SIG-M5 treated with dmso at 0.1 percent for 504 hours (cell line): ENCODE measurements around the gene MSRB1.
"Not testable (repeated sequence)": the region's sequence is repeated elsewhere in the genome, so short reads cannot be mapped to it uniquely, and the experiment has no call there.

Experiments used
- DNase-seq: peaks from one replicate; lab custom pipeline; 2025; ENCODE audit not compliant: unreplicated experiment; lab: John Stamatoyannopoulos, UW

MSRB1 gene

DNA sequence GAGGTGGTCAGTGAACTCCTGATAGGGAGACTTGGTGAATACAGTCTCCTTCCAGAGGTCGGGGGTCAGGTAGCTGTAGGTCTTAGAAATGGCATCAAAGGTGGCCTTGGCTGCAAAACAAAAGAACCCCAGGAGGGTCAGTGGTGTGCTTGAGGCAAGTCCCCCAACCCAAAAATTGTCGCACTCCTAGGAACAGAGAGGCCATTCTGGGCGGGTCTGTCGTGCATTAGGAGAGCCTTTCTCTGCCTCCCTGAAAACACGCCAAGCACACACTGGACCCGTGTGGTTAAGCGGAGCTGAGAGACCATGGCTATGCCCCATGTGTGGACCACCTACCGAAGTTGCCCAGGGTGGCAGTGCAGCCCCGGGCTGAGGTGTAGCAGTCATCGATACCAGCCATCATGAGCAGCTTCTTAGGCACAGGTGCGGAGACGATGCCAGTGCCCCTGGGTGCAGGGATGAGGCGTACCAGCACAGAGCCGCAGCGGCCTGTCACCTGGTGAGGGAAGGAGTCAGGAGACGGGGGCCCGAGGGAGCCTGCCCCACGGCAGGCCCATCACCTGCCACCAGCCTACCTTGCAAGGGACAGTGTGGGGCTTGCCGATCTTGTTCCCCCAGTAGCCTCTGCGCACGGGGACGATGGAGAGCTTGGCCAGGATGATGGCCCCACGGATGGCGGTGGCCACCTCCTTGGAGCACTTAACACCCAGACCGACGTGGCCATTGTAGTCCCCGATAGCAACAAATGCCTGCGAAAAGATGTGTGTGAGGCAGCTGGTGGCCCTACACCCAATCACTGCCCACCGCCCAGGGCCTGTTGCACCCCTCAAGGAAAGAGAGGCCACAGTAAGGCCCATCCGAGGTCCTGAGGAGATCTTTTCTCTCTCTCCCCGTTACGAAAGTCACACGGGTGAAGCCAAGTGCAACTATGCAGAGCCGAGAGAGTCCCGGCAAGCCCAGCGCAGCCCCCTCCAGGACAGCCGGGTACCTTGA lies 19.5 kb upstream of the MSRB1 start:
- not testable (repeated sequence) for DNase-seq

DNA sequence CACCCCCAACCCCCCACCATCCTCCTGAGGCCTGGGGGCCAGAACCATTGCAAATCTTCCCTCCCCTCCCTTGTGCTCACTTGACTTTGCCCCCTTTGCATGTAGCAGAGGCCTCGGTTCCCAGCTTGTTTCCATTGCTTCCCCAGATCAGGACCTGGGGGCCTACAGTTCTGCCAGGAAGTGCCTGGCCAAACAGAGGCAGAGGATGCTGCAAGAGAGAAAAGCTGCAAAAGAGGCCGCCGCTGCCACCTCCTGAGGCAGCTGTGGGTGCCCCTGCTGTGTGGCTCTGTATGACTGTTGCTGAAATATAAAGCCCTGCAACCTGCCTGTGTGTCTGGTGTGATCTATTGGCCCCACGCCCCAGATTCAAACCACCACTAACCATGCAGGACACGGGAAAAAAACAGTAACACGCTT lies 18.7 kb upstream of the MSRB1 start:
- DNase-seq, result peak; percentile 63

DNA sequence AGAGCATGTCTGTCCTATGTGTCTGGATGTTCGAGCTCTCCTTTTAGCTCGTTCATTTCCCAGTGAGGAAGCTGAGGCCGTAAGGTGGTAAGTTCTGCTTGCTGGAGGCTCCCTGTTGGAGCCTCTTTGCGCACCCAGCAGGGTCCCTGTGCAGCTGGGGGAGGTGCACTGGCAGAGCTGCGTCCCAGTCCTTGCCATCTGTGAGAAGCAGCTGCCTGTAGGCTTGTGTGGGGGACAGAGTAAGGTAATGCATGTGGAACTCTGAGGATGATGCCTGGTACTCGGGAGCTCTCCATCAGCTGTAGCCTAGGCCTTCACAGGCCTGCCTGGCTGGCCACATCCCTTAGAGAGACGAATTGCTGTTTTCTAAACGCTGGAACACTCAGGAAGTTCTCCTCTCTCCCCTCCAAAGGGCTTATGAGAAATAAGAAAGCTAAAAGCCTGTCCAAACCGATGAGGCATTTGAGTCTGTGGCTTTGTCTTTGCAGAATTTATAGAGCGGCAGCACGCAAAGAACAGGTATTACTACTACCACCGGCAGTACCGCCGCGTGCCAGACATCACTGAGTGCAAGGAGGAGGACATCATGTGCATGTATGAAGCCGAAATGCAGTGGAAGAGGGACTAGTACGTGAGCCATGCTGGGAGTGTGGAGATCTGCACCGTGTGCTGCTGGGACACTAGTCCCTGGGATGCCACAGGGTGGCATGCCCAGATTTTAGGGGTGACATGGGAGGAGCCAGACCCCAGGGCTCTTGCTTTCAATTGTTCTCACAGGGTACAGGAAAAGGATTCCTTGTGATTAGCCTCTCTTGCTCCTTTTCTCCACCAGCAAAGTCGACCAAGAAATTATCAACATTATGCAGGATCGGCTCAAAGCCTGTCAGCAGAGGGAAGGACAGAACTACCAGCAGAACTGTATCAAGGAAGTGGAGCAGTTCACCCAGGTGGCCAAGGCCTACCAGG lies 17.9 kb upstream of the MSRB1 start:
- peak; percentile 77 for DNase-seq

DNA sequence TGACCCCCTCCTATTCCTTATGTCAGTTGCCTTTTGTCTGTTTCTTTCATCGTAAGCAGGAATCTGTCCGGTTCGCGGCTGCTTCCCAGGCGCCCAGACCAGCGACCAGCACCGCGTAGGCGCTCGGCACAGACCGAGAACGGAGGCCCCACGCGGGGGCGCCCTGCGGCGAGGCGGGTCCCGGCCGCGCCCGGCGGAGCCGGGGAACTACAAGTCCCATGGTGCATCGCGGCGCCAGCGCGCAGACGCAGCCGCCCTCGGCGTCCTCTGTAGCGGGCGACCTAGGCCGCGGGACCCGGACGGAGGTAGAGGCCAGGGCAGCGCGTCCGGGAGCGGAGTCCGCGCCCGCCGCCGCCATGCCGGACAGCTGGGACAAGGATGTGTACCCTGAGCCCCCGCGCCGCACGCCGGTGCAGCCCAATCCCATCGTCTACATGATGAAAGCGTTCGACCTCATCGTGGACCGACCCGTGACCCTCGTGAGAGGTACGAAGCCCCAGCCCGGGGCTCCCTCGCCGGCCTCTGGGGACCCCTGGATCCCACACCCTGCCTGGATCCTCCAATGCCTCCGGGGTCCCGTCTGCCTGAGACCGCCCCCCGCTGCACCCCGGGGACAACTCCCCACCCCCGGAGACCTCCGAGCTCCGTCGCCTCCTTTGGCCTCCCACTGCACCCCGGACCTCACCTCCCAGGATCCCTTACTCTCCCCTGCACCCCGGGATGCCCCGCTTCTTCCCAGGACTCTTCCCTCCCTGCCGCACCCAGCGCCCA lies 16.5 kb upstream of the MSRB1 start, which contains the start of gene NDUFB10:
NDUFB10 (plus strand) TSS at position 270 of the 771 bp plus-strand sequence; CDS start at position 357, 87 bp downstream.
- DNase-seq, result peak; percentile 78

DNA sequence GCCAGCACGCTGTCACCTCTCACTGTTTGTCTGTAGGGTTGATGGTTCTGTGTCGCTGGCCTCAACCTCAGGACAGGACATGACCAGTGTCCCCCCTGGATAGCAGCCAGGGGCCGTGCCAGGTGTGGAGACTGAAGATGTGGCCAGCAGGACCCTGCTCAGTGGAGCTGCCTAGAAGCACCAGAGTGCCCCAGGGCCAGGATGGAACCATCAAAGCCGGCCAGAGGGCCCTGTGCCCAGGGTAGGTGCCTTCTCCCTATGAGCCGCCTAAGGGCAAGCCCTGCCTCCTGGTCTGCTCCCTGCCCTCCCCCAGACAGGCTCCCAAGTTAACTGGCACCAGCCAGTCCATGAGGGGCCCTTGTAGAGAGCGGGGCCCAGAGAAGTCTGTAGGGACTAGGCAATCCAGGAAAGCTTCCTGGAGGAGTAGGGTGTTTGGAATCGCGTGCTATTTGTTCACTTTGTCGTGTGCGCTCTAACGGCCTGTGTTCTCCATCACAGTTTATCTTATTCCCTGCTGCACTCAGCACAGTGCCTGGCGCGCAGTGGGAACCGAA lies 15.8 kb upstream of the MSRB1 start:
- no peak for DNase-seq

DNA sequence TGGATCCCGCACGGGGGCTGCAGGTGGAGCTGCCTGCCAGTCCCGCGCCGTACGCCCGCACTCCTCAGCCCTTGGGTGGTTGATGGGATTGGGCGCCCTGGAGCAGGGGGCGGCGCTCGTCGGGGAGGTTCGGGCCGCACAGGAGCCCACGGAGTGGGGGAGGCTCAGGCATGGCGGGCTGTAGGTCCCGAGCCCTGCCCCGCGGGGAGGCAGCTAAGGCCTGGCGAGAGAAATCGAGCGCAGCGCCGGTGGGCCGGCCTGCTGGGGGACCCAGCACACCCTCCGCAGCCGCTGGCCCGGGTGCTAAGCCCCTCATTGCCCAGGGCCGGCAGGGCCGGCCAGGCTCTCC lies 15.1 kb upstream of the MSRB1 start:
- DNase-seq, result not testable (repeated sequence)

DNA sequence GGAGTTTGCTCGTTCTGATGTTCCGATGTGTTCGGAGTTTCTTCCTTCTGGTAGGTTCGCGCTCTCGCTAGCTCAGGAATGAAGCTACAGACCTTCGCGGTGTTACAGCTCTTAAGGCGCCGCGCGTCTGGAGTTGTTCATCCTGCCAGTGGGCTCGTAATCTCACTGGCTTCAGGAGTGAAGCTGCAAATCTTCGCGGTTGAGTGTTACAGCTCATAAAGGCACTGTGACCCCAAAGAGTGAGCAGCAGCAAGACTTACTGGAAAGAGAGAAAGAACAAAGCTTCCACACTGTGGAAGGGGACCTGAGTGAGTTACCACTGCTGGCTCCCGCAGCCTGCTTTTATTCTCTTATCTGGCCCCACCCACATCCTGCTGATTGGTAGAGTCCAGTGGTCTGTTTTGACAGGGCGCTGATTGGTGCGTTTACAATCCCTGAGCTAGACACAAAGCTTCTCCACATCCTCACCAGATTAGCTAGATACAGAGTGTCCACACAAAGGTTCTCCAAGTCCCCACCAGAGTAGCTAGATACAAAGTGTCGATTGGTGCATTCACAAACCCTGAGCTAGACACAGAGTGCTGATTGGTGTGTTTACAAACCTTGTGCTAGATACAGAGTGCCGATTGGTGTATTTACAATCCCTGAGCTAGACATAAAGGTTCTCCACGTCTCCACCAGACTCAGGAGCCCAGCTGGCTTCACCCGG lies 14.6 kb upstream of the MSRB1 start:
- DNase-seq, result not testable (repeated sequence)

DNA sequence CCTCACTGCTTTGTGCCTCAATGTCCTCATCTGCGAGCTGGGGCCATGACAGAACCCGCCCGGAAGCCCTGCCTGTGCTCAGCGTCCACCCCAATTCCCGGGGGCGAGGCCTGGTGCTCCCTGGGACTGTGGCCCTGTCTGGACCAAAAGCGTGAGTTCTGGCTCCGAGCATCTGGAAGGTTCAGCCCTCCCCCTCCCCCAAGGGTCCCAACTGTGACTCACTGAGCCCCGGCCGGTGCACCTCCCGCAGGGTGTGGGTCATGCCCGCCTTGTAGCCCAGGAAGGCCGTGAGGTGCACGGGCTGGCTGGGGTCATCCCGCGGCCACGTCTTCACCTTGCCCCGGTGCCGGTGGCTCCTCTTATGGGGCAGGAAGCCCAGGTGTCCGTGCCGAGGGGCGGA lies 10.7 kb upstream of the MSRB1 start:
- no peak for DNase-seq

DNA sequence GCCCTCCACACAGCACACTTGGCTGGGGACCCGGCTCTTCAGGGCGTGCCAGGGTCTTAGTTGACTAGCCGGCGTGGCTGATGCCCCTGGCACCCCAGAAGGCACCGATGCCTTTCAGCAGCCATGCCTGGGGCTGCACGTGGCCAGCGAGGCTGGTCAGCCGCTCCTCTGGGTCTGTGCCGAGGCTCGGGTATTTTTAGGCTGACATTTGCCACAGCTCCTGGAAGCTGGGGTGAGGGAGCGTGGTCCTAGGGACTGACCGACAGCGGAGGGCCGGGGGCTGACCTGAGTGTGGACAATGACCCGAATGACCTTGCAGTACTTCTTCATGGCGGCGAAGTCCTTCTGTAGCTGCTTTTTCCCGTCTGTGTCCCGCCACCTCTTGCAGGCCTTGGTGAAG lies 7.6 kb upstream of the MSRB1 start:
- no peak for DNase-seq

DNA sequence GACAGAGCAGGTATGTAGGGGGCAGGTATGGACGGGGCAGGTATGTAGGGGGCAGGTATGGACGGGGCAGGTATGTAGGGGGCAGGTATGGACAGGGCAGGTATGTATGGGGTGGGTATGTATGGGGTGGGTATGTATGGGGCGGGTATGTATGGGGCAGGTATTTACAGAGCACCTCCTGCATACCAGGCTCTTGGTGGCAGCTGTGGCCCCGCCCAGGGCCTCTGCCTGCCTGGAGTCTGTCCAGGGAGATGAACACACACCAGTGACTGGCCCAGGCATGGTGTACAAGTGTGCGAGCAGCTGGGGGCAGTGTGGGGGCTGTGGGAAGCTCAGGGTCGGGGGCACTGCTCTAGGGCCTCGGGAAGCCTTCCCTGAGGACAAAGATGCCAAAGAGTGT lies 7.0 kb upstream of the MSRB1 start:
- DNase-seq, result no peak

DNA sequence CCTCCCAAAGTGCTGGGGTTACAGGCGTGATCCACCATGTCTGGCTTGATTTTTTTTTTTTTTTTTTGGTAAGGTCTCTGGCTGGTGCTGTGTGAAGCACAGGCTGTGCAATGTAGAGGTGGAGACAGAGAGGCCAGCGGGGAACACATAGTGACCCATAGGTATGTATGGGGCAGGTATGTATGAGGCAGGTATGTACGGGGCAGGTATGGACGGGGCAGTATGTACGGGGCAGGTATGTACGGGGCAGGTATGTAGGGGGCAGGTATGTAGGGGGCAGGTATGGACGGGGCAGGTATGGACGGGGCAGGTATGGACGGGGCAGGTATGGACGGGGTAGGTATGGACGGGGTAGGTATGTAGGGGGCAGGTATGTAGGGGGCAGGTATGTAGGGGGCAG lies 6.5 kb upstream of the MSRB1 start:
- DNase-seq, result no peak

DNA sequence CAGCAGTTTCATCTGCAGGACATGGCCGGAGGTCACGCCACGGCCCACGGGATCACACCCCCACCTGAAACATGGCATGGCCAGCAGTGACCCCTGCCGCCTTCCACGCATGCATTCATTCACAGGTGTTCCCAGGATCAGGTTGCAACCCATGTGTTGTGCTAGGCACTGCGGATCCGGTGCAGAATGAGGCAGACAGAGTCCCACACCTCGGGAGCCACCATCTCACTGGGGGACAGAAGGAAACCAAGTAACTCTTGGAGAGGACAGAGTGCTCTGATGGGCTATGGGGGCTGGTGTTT lies 4.3 kb upstream of the MSRB1 start:
- no peak for DNase-seq

DNA sequence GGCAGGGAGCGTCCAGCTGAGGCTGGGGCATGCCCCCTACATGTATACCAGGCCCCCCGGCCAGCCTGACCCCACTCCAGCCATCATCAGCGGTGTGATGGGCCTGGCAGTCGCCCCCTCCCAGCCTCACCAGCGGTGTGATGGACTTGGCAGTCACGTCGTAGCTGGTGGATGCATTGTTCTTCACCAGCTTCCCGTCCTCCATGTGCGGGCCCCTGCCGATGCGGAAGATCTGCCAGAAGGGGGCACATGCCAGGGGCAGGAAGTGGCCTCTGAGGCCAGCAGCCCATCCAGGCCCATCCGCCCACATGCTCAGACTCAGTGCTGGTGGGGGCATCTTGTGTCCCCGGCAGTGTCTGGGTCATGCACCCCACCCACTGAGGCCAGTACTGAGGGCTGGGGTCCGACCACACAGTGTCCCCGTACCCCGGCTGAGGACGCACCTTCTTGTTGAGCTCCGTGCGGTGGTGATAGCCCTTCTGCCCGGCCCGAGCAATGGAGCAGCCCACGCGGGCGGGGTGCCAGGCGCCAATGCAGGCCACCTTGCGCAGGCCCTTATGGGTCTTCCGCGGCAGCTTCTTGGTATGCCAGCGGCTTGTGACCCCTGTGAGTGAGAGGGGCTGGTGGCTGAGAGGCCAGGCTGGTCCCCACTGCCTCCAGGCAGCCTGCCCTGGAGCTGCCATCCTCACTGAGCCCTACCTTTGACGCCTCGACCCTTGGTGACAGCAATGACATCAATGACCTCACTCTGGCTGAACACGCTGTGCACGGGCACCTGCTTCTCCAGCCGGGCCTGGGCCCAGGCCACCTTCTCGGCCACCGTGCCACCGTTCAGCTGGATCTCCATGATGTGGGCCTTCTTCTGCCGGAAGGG lies 3.7 kb upstream of the MSRB1 start:
- DNase-seq, result no peak

DNA sequence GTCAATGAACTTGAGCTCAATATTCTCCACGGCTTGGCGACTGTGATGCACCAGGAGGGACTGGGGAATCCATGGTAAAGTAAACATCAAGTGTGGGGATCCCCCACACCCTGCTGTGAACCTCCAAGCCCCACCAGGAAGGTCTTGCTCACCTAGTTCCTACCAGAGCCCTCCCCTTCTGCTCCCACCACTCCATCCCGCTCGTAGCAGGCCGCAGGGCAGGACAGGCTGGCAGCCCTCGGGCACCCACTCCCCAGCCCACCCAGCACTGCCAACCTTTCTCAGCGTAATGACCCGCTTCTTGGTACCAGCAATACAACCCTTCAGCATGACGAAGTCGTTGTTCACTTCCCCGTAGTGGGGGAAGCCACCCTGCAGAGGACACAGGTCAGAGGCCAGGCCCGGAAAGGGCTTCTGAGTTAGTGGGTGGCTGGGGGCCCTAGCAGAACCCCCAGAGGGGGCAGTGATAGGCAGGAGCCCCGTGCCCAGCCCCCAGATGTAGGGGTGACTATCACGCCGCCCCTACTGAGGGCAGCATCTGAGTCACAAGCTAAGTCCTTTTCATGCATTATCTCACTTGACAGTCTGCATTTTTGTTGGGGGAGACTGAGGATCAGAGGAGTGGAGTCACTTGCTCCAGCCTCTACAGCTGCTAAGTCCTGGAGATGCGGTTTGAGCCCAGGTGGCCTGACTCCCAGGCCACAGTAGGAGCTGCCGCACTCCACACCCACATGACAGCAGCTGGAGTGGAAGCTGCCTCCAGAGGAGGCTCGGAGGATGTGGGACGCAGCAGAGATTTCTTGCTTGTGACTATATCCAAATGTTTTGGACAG lies 2.8 kb upstream of the MSRB1 start:
- no peak for DNase-seq

DNA sequence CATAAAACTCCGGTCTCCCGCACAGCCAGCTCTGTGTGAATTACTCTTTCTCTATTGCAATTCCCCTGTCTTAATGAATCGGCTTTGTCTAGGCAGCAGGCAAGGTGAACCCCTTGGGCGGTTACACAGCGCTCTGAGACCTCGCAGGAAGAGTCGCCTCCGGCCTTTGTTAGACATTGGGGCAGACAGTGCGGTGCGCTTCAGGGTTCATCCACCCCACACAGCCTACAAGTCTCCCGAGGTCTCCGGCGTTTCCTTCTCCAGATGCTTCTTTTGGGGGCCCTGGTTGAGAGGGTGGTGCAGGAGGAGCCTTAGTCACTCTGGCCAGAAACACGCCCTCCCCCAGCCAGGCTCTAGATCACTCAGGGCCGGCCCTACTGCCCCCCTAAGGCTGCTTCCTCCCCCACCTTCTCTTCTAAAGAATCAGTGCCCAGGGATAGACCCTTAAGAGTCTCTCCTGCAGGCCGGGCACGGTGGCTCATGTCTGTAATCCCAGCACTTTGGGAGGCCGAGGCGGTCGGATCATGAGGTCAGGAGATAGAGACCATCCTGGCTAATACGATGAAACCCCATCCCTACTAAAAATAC lies 1.7 kb upstream of the MSRB1 start:
- no peak for DNase-seq

DNA sequence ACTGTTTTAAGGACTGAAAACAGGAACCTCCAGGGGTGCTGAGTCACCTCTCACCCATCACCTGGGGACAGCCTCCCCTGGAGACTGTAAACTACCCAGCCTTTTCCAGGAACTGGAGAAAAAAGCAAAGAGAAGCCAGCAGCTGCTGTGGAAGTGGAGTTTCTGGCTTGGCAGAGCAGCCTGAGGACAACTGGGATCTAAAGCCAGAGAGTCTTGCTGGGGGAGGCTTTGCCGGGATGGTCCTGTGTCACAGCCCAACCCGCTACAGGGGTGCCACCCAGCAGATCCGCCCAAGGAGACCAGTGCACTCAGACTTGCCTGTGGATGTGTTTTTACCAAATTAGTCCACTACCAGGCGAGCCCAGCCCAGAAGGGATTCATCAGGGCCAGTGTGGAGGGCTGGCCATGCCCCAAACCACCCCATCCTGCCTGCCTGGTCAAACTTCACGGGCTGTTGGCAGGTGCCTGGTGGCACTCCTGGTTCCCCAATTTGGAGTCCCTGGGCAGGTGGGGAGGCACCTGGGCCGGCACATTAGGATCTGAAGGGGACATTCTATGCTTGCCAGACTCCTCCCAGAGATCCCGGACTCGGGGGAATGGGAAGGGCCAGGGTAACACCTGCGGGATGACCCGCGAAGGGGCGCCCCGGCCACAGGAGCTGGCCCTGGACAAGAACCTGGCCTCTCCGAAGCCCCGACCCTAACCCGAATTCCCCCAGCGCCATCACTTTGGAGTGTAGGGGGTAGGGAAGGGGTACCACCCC lies 771 bp downstream of the MSRB1 start:
- peak; percentile 83 for DNase-seq
